HG03095 (cell line): ENCODE measurements around the gene EMC7.
"Not testable (repeated sequence)": the region's sequence is repeated elsewhere in the genome, so short reads cannot be mapped to it uniquely, and the experiment has no call there.

Experiments used
- ATAC-seq: cut with Tn5 transposase; IDR thresholded peaks from one replicate; pipeline ENCODE4 v1.9.1; 2021; ENCODE audit warnings: moderate library complexity; ENCODE audit not compliant: unreplicated experiment

EMC7 gene

DNA sequence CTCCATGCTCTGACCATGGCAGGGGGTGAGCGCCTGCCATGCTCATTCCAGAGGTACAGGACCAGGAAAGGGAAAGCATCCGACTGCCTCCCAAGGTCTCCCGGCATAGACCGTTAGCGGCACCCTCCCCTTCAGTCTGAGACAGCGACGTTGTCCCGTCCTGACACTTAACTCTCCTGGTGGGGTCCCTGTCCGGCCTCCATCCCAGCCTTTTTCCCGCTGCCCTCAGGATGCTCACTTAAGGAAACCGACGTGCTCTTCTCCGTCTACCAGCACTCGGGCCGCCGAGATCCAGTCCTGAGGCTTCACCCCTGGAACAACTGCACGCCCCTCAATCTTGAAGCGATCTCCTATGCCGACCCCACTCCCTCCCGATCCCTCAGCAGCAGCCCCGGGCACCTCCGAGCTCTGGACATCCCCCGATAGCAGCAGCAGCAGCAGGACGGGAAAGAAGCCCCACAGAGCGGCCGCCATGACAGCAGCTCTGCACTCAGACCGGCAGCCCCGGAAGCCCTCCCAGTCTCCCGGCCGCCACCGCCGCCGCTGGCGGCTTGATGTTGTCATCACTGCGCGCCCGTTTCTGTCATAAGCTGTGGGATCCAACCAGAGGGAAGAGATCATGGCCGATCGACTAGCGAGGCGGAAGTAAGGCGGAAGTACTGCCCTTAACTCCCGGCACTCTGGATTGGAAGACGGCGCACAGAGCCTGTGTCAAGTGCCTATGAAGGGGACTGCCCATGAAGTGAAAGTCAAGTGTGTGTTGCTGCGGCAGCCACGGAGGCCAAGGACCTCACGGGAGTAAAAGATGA, at the start of gene EMC7, which contains the start of gene PGBD4:
EMC7 (minus strand) TSS at position 497 of the 809 bp plus-strand sequence; CDS start at position 474, 23 bp downstream.
PGBD4 (plus strand) TSS at position 718 of the 809 bp plus-strand sequence. CDS start 449 bp downstream, outside the sequence.
- ATAC-seq = peak; percentile 98

DNA sequence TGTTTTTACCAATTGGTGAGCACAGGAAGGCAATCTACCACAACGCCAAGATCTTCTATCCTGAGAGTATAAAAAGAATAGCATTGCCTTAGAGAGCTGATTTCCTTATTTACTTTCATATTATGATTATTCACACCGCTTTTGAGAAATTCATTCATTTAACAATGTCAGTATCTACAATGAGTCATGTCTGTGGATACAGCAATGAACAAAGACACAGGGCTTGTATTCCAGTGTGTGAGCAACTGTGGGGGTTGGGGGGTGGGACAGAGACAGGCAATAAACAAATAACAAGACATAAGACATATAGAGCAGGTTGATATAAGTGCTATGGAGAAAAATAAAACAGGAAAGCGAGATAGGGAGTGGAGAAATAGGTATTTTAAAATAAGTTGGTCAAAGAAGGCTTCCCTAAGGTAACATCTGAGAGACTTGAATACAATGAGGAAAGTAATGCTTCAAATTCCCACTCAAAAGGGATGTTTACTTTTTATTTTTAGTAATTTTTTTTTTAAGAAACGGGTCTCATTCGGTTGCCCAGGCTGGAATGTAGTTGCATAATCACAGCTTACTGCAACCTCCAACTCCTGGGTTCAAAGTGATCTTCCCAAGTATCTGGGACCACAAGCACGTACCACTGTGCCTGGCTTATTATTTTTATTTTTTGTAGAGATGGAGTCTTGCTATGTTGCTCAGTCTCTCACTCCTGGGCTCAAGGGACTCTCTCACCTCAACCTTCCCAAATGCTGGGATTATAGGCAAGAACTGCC, 45.9 kb upstream of the EMC7 start:
- no peak for ATAC-seq

DNA sequence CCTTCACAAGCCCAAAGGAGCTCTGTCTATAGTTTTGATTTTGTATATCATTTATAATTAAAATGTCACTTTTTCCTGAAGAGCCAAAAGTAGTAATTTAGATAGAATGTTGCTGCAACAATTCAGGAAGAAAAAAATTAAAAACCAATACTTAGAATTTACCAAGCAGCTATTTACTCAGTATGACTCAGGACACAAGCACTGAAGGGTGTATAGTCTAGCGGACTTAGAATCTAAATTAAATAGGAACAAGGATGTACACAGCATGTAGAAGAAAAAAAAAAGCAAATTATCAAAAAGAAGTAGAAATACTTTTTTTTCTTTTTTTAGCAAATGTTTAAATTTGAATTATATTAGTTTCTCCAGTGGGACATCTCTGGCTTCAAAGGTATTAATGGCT, 31.8 kb upstream of the EMC7 start:
- no peak for ATAC-seq

DNA sequence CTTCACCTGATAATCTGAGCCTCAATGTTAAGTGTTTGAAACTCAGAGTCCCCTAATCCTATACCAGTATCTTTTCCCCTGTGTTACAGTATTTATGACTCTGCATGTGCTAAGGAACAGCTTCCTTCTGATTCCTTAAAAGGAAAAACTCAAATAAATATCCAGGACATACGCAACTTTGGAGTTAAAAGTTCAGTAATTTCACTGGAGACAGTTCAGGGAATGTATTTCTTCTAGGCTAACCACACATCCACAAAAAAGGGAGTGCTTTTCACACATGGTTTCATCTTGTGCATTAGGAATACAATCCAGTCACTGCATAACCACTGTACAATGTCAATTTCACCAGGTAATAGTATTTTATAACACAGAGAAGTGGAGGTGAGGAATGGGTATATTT, 31.2 kb upstream of the EMC7 start:
- ATAC-seq = no peak

DNA sequence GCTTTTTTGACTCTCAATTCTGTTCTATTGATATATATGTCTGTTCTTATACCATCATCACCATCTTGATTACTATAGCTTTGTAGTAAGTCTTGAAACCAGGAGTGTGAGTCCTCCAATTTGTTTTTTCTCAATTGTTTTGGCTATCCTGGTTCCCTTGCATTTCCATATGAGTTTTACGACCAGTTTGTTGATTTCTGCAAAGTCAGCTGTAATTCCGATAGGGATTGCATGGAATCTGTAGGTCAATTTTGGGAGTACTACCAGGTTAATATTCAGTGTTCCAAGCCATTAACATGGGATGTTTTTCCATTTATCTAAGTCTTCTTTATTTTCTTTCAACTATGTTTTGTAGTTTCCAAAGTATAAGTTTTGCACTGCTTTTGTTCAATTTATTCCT, 27.2 kb upstream of the EMC7 start:
- no peak for ATAC-seq

DNA sequence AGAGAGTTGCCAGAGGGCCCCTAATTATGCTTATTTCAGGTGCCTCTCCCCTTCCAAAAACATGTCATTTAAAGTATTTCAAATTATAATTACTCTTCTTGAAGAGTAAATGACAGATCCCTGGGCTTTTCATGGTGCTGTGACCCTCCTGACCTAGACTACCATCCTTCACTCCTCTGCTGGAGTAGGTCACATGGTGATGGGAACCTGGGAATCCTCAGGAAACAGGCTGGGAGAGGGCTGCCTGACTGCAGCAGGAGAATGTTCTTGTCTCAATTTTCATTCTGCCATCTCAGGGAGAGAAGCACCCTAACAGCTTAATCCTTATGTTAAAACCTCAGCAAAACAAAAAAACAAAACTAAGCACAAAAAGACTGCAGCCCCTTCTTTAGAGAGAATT, 24.9 kb upstream of the EMC7 start:
- no peak for ATAC-seq

DNA sequence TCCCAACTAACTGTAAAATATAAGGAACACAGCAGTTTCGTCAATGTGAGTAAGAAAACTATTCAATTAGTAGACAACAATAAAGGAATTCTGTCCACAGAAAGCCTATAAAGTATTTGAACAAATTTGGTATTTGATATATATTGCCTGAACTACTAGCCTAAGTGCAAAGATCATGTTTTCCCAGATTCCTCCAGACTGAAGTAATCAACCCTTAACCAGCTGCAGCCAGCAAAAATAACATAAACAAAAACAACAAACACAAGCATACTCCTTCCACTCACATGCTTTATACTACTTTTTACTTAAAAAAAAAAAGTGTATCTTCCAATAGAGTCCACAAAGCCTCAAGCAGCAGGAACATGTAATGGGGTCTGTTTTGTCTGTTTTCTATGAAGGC, 24.3 kb upstream of the EMC7 start:
- ATAC-seq = no peak

DNA sequence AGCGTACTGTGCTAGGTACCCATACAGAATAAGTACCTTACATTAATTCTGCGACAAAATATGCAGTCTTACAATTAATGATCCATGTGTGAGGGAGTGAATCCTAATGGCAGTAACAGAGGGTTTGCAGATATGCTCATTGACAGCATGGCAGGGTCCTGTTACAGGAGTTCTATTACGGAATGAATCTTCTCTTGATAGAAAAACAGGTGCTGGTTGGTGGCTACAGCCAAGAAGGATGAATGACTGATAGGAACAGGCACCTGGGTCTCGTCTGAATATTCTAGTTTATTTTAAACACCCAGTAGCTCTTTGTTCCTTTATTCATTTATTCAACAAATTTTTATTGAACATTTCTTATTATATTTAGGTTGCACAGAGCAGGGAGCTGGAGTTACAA, 23.0 kb upstream of the EMC7 start:
- ATAC-seq = no peak

DNA sequence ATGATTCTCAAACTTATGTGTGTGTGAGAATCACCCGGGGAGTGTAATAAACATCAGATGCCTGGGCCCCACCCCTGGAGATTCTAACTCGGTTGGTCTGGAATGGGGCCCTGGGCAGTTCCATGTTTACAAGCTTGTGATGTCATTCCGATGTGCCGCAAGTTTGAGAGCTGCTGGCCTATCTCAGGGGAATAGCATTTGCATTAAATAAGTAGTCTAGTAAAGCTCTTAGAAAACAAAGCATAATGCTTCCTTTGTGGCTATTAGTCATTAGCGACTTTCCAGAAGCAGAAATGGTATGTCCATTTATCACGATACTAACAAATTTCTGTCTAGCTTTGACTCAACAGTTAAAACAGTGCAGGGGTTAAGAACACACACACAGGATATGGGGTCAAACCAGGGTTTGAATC, 21.1 kb upstream of the EMC7 start:
- ATAC-seq = no peak

DNA sequence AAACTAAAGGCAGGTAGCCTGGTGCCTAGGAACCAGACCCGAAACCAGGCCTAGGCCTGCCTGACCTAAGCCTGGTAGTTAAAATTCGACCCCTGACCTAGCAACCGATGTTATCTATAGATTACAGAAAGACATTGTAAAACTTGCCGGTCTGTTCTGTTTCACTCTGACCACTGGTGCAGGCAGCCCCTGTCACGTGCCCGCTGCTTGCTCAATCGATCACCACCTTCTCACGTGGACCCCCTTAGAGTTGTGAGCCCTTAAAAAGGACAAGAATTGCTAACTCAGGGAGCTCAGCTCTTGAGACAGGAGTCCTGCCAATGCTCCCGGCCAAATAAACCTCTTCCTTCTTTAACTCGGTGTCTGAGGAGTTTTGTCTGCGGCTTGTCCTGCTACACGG, 20.1 kb upstream of the EMC7 start:
- not testable (repeated sequence) for ATAC-seq

DNA sequence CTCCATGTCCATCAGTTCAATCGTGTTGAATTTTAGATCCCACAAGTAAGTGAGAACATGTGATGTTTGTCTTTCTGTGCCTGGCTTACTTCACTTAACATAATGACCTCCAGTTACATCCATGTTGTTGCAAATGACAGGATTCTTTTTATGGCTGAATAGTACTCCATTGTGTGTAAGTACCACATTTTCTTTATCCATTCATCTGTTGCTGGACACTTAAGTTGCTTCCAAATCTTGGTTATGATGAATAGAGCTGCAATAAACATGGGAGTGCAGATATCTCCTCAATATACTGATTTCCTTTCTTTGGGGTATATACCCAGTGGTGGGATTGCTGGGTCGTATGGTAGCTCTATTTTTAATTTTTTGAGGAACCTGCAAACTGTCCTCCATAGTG, 18.8 kb upstream of the EMC7 start:
- not testable (repeated sequence) for ATAC-seq

DNA sequence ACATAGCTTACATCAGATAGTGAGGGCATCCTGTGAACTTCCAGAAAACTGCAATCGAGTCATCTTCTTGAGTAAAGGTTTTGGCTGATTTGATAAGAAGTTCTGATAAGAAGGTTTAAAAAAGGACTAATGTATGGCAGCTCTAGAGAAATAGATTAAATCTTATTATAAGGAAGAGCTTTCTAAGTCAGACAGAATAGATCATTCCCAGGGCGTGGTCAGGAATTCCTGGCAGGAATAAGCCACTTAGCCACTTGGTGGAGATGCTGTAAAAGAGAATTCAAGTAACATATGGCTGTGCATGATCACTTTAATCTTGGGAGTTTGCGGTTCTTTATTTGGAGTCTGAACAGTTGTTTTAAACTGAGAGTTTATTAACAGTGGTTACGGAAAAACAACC, 17.6 kb upstream of the EMC7 start:
- no peak for ATAC-seq

DNA sequence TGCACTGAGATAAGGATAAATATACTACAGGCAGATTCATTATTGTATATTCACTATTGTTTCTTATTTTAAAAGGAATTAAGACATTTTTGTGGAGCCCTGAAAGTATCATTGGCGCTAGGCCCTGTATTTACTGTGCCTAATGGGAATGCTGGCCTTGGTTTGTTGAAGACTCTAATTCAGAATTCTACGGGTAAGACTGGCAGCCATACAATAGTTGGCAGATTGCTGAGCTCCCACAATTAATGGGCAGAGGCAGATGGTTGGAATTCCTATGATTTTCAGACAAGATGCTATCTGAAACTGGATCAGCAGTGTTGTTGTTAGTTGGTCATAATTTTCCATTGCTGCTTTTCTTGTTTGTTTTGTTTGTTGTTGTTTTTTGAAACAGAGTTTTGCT, 15.0 kb upstream of the EMC7 start:
- ATAC-seq = no peak

DNA sequence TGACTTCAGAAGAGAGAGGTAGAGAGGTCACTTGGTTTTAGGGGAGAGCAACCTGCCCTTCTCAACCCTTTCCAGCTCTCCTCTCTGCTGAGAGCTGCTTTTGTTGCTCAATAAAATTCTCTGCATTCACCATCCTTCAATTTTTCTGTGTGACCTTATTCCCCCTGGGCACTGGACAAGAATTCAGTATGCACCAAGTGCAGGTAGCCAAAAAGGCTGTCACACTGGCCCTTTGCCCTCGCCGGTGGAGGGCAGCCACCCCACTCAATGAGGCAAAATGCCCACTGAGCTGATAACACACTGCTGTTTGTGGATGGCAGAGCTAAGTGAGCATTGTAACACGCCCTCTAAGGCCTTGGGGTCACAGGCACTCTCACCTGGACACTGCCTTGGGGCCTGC, 13.1 kb upstream of the EMC7 start:
- ATAC-seq = no peak

DNA sequence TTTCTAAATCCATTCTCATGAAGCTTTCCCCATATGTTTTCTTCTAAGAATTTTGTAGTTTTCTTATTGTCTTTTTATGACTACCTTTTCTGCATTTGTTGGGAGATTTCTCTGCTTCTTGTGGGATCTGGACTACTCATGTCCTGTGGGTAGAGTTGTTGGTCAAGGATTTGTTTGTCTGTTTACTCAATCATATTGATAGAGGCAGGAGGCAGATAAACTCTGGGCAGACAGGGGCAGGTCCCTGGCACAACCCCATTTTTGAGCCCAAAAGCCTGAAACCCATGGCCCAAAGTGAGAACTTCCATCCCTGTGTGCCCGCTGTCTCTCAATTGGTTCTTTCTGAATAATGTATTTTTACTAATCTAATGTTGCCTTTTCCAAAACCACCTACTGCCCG, 12.6 kb upstream of the EMC7 start:
- ATAC-seq = no peak

DNA sequence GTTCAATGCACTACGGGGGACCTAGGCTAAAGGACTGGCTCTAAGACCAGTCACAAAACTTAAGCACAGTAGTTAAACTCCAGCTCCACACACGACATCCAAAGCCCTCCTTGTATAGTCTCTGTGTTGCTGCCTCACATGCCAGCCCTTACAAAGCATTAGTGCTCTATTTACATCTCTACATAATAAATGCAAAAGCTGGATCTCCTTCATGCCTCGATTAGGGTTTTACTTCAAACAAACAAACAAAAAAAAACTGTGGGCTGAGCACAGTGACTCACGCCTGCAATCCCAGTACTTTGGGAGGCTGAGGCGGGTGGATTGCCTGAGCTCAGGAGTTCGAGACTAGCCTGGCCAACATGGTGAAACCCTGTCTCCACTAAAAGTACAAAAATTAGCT, 9.8 kb upstream of the EMC7 start:
- ATAC-seq = no peak

DNA sequence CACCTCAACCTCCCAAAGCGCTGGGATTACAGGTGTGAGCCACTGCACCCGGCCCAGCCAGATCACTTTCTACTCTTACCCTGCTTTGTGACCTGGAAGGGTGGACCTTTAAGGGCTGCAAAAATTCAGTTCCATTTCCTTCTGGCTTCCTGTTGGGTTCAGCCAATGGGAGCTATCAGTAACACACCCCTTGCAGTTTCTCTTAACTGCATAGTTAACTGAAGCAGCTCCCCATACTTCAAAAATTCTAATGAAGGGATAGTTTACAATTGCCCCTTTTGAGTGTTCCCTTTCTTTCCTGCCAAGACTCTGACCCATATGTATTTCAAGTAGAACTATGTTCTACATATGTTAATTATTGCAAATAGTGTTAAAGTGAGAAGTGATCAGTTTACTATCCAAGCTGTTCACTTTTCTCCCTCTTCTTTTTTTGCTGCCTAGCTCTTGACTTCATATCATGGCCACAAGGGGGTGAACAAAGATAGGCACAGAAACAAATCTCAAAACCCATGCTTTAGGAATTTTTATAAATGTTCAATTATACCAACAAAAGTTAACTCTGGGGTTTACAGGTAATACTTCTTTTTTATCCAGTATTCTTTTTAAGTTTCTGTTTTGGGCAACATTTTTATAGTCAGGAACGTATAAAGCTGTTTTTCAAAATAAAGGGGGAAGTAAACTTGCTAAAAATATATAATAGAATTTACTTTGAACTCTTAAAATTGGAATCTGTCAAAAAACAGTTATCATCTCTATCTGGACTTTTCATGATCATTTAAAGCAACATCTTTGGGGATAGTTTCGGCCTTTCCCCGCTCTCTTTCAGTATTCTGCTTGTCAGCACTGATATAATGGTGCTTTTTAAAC, 8.4 kb upstream of the EMC7 start:
- ATAC-seq = no peak

DNA sequence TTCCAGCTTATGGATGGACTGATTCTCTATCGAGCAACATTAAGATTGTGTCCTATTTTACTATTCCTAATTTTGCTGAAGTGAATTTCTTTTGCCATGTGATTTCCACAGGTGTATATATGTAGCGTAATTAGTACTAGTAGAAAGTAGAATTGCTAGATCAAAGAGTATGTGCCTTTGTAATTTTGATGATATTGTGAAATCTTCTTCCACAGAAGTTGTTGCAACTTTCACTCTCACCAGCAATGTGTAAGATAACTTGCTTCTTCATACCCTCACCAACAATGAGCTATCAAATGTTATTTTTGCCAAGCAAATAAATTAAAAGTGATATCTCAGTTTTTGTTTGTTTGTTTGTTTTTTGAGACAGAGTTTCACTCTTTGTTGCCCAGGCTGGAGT, 5.7 kb upstream of the EMC7 start:
- no peak for ATAC-seq

DNA sequence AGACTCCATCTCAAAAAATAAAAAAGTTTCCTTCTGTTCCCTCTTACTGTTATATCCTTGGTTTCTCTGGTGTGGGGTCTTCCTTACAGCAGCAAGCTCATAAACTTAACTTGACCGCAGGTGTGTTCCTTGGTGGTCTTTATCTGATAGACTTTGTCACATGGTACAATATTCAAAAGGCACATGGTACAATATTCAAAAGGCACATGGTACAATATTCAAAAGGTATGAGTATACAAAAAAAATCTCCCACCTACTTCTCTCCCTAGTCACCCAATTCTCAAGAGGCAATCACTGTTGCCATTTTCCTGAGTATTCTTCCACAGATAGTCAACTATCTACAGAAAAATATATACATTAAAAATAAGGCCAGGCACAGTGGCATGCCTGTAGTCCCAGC, 4.8 kb upstream of the EMC7 start:
- no peak for ATAC-seq

DNA sequence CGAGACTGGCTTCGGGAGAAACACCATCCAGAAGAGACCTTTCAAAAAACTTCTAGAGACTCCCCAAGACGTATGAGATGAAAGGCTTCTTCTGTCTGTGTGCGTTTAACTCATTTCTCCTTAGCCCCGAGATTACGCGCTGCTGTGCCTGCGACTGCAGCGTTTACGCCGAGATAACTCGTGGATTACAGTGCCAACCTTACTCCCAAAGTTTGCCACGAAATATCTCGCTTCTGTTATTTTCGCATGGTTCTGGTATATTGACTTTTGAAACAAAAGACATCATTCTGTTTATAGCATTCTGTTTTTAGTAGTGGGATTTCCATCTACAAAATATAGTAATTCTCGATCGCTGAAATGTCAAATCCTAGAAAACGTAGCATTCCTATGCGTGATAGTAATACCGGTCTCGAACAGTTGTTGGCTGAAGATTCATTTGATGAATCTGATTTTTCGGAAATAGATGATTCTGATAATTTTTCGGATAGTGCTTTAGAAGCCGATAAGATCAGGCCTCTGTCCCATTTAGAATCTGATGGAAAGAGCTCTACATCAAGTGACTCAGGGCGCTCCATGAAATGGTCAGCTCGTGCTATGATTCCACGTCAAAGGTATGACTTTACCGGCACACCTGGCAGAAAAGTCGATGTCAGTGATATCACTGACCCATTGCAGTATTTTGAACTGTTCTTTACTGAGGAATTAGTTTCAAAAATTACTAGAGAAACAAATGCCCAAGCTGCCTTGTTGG, 688 bp upstream of the EMC7 start:
- ATAC-seq = no peak

DNA sequence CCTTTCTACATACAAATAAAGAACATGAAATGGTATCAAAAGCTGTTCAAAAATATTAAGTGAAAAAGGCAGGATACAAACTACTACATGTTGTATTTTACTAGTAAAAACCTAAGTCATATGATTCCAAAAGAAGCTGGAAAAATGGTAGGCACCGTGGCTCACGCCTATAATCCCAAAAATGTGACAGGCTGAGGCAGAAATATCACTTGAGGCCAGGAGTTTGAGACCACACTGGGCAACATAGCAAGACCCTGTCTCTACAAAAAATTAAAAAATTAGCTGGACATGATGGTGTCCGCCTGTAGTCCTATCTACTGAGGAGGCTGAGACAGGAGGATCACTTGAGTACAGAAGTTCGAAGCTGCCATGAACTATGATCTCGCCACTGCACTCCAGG, 1.7 kb downstream of the EMC7 start:
- no peak for ATAC-seq
